WTC11 (cell line): ENCODE measurements around the gene ACBD6. TPM values are rescaled to one million over a fixed set of nuclear protein-coding genes. Genes with fewer than 3 reads are reported as not detected.
"Not testable (repeated sequence)": the region's sequence is repeated elsewhere in the genome, so short reads cannot be mapped to it uniquely, and the experiment has no call there.

ENCODE experiments used
- ATAC-seq: fragments of 200-7000 bp; cut with Tn5 transposase; 2 replicates; pipeline ENCODE4 v1.10.0; 2021; ENCODE audit warnings: mild to moderate bottlenecking, moderate library complexity
- CTCF ChIA-PET: fragments of 300-600 bp; sonication (Branson Sonifier 250); formaldehyde crosslinking; loops from one replicate; lab custom pipeline; 2021; ENCODE audit warnings: antibody characterized with exemption; lab: Charles Lee
- POLR2A ChIA-PET: fragments of 350-600 bp; sonication (Branson Sonifier 250); formaldehyde crosslinking; loops from one replicate; lab custom pipeline; 2021; ENCODE audit warnings: antibody characterized with exemption; lab: Charles Lee
- DNase-seq: peaks from one replicate; pipeline ENCODE4 v3.0.0; 2021; ENCODE audit warnings: low spot score
- H3K27ac Mint-ChIP-seq: 2 replicates; pipeline ENCODE4 v1.8.0; 2021; ENCODE audit warnings: mixed read lengths
- H3K27me3 Mint-ChIP-seq: 2 replicates; pipeline ENCODE4 v1.8.0; 2021; ENCODE audit warnings: low read depth, mild to moderate bottlenecking, moderate library complexity, mixed read lengths
- H3K36me3 Mint-ChIP-seq: 2 replicates; pipeline ENCODE4 v1.8.0; 2021; ENCODE audit warnings: mixed read lengths
- H3K4me1 Mint-ChIP-seq: 2 replicates; pipeline ENCODE4 v1.8.0; 2022; ENCODE audit warnings: mixed read lengths
- H3K4me3 Mint-ChIP-seq: 2 replicates; pipeline ENCODE4 v1.8.0; 2021; ENCODE audit warnings: mild to moderate bottlenecking, moderate library complexity, mixed read lengths
- H3K9me3 Mint-ChIP-seq: 2 replicates; pipeline ENCODE4 v1.8.0; 2021; ENCODE audit warnings: mixed read lengths
- CTCF ChIP-seq: fragments of 200-600 bp; IDR thresholded peaks from 2 replicates; pipeline ENCODE4 v1.8.0; 2022; ENCODE audit warnings: antibody characterized with exemption
- ELF4 ChIP-seq: sonication (generic); formaldehyde crosslinking; IDR thresholded peaks from 2 replicates; pipeline ENCODE4 v1.8.1; 2022; ENCODE audit warnings: low read depth, mild to moderate bottlenecking, moderate library complexity, missing genetic modification reagents
- ETV6 ChIP-seq: sonication (generic); formaldehyde crosslinking; IDR thresholded peaks from 2 replicates; pipeline ENCODE4 v1.8.1; 2022; ENCODE audit warnings: mild to moderate bottlenecking, missing genetic modification reagents
- HMGXB4 ChIP-seq: sonication (generic); formaldehyde crosslinking; IDR thresholded peaks from 2 replicates; pipeline ENCODE4 v1.8.1; 2023; ENCODE audit warnings: mild to moderate bottlenecking, moderate library complexity, missing genetic modification reagents
- NR3C1 ChIP-seq: sonication (generic); formaldehyde crosslinking; conservative IDR thresholded peaks from 2 replicates; pipeline ENCODE4 v1.8.1; 2023; ENCODE audit warnings: low read depth, mild to moderate bottlenecking, missing genetic modification reagents
- SOX15 ChIP-seq: fragments of 250-450 bp; sonication (Bioruptor Pico); IDR thresholded peaks from 2 replicates; pipeline ENCODE4 v1.9.0; 2021; ENCODE audit warnings: mild to moderate bottlenecking
- TEAD4 ChIP-seq: sonication (generic); formaldehyde crosslinking; IDR thresholded peaks from 2 replicates; pipeline ENCODE4 v1.8.0; 2022; ENCODE audit warnings: mild to moderate bottlenecking, missing genetic modification reagents
- USF1 ChIP-seq: sonication (generic); formaldehyde crosslinking; IDR thresholded peaks from 2 replicates; pipeline ENCODE4 v1.8.0; 2022; ENCODE audit warnings: mild to moderate bottlenecking, missing genetic modification reagents
- USF2 ChIP-seq: sonication (generic); formaldehyde crosslinking; IDR thresholded peaks from 2 replicates; pipeline ENCODE4 v1.8.1; 2023; ENCODE audit warnings: mild to moderate bottlenecking, missing genetic modification reagents, moderate library complexity
- ZNF138 ChIP-seq: sonication (generic); formaldehyde crosslinking; conservative IDR thresholded peaks from 2 replicates; pipeline ENCODE4 v1.8.1; 2022; ENCODE audit warnings: mild to moderate bottlenecking, moderate library complexity, missing genetic modification reagents
- ZNF396 ChIP-seq: fragments of 250-450 bp; sonication (Bioruptor Pico); IDR thresholded peaks from 2 replicates; pipeline ENCODE4 v1.8.0; 2021; ENCODE audit warnings: mild to moderate bottlenecking, moderate library complexity, borderline replicate concordance
- ZNF423 ChIP-seq: fragments of 250-450 bp; sonication (Bioruptor Pico); IDR thresholded peaks from 2 replicates; pipeline ENCODE4 v2.1.2; 2022; ENCODE audit warnings: mild to moderate bottlenecking, moderate library complexity
- total RNA-seq: library from RNA; stranded (reverse); gene quantifications from 3 replicates; pipeline ENCODE4 v1.2.3, GENCODE V29; 2021
- TF ChIP-seq, protein P1 (sequence below): sonication (generic); formaldehyde crosslinking; IDR thresholded peaks from 2 replicates; pipeline ENCODE4 v1.8.0; 2022; ENCODE audit warnings: mild to moderate bottlenecking, missing genetic modification reagents
- TF ChIP-seq, protein P2 (sequence below): sonication (generic); formaldehyde crosslinking; IDR thresholded peaks from 2 replicates; pipeline ENCODE4 v1.8.1; 2023; ENCODE audit warnings: mild to moderate bottlenecking, missing genetic modification reagents

ACBD6 gene
- total RNA-seq, 1 experiment from 2014 or later, result 53.5 TPM

DNA sequence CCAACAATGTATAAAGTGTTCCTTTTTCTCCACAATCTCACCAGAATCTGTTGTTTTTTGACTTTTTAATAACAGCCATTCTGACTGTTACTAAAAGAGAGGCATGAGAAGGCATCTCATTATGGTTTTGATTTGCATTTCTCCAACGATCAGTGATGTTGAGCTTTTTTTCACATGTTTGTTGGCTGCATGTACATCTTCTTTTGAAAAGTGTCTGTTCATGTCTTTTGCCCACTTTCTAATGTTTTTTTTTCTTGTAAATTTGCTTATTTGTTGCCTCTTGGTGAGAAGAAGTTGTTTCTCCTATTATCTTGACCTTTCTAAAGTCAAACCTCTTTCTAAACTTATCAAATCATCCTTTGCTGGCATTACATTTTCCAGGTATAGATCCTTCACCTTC lies 80.8 kb downstream of the ACBD6 start (continued):
- TF ChIP-seq HMGXB4 (no peak), ZNF396 (no peak)

DNA sequence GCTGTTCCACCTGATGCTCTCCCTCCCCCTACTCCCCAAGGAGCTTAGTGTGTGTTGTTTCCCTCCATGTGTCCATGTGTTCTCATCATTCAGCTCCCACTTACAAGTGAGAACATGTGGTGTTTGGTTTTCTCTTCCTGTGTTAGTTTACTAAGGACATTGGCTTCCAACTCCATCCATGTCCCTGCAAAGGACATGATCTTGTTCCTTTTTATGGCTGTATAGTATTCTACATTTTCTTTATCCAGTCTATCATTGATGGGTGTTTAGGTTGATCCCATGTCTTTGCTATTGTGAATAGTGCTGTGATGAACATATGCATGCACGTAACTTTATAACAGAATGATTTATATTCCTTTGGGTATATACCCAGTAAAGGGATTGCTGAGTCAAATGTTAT lies 81.2 kb downstream of the ACBD6 start:
- DNase-seq, H3K4me3 Mint-ChIP-seq, CTCF ChIA-PET, H3K27ac Mint-ChIP-seq, H3K27me3 Mint-ChIP-seq, ATAC-seq: not testable (repeated sequence)
- Mint-ChIP-seq H3K36me3 (peaks cover 19% of the 10 kb centered on the region), H3K9me3 (peaks cover 10% of the 10 kb centered on the region), H3K4me1 (peaks cover 16% of the 10 kb centered on the region)
- POLR2A ChIA-PET, result interaction anchor here (0.5 kb wide), 1 partner anchor 533 kb away, joined by 3 read pairs; no protein-coding TSS in a partner anchor

DNA sequence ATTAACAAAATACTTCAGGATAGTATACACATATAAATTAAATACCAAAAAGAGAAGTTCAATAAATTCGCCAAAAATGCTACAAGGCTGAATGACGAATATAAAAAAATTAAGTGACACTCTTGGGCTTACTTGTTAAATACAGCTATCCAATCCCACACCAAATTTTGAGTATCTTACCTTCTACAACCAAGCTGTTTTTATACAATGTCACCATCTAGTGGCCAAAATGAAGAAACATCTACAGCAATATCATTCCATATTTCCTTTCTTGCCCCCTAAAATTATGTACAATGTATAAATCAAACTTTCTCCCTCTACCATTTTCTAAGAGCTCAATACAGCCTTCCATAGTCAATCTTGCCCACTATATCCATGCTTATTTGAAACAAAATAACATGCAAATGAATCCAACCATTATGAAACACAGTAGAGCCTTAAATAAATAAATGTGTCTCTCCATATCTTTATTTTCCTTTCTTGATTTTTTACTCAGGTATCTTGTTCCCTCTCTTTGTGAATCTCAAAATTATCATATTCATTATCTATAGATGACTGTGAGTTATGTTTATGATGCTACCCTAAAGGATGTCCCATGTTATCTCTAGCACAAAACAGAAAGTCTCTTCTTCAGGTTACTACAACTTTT lies 86.3 kb downstream of the ACBD6 start:
- Mint-ChIP-seq H3K27me3 (no peaks in the 10 kb centered on the region), H3K4me1 (no peaks in the 10 kb centered on the region), H3K4me3 (no peak overlapping the region), H3K9me3 (peaks cover 1% of the 10 kb centered on the region), H3K27ac (no peak overlapping the region), H3K36me3 (peaks cover 20% of the 10 kb centered on the region)
- DNase-seq, result no peak
- no peak for TF ChIP-seq NR3C1 (CRISPR knock-in tag)
- peak; percentile 61; the same call in 1 of the 2 replicates for TF ChIP-seq CTCF
- no peak for ATAC-seq
- POLR2A ChIA-PET, result no interaction called here
- CTCF ChIA-PET, result interaction anchor here (0.6 to 1.5 kb wide), 27 partner anchors 9 to 345 kb away, joined by 3 to 23 read pairs (median 4); no protein-coding TSS in a partner anchor

DNA sequence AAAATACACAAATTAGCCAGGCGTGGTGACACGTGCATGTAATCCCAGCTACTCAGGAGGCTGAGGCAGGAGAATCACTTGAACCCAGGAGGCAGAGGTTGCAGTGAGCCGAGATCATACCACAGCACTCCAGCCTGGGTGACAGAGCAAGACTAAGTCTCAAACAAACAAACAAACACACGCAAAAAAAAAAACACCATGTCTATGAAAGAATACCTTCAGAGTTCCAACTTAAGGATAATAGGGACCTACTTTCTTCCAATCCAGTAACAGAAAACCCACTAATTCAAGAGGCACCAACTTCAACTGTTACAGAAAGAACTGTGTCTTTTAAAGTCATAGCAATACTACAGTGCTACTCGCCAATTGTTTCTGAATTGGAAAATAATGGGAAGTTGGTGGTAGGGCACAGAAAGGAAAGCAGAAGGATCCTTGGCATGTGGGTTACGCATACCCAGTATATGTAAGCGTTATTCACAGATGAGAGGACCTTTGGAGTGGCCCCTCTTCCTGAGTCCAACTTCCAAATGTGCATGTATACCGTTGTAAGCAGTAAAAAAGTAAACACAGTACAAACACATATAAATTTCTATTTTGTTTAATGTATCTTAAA lies 87.0 kb downstream of the ACBD6 start:
- no peak overlapping the region for H3K27ac Mint-ChIP-seq
- ChIA-PET CTCF (interaction anchor here (0.6 to 1.5 kb wide), 28 partner anchors 8 to 344 kb away, joined by 3 to 23 read pairs (median 4); no protein-coding TSS in a partner anchor), POLR2A (no interaction called here)
- peaks cover 23% of the 10 kb centered on the region for H3K36me3 Mint-ChIP-seq
- H3K4me1 Mint-ChIP-seq, result no peaks in the 10 kb centered on the region
- H3K27me3 Mint-ChIP-seq, result no peaks in the 10 kb centered on the region
- no peaks in the 10 kb centered on the region for H3K9me3 Mint-ChIP-seq
- no peak for ATAC-seq
- no peak overlapping the region for H3K4me3 Mint-ChIP-seq
- no peak for DNase-seq
- TF ChIP-seq TEAD4 (CRISPR knock-in tag) (no peak), CTCF (no peak), ELF4 (no peak), USF1 (no peak), ETV6 (CRISPR knock-in tag) (no peak), ZNF423 (CRISPR knock-in tag) (no peak), USF2 (no peak), SOX15 (no peak), ZNF138 (CRISPR knock-in tag) (no peak)
- TF ChIP-seq, protein P1, sequence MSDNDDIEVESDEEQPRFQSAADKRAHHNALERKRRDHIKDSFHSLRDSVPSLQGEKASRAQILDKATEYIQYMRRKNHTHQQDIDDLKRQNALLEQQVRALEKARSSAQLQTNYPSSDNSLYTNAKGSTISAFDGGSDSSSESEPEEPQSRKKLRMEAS (CRISPR knock-in tag), result no peak
- TF ChIP-seq, protein P2, sequence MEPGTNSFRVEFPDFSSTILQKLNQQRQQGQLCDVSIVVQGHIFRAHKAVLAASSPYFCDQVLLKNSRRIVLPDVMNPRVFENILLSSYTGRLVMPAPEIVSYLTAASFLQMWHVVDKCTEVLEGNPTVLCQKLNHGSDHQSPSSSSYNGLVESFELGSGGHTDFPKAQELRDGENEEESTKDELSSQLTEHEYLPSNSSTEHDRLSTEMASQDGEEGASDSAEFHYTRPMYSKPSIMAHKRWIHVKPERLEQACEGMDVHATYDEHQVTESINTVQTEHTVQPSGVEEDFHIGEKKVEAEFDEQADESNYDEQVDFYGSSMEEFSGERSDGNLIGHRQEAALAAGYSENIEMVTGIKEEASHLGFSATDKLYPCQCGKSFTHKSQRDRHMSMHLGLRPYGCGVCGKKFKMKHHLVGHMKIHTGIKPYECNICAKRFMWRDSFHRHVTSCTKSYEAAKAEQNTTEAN (CRISPR knock-in tag), result no peak
